PC-9 (cell line): ENCODE results near the gene RGS9.

Source experiments
- CTCF ChIP-seq: fragments of 200-600 bp; sonication (generic); conservative IDR thresholded peaks from 2 replicates; pipeline ENCODE4 v1.6.1; 2017; ENCODE audit warnings: mixed run types, antibody characterized with exemption, mild to moderate bottlenecking, moderate library complexity
- EZH2 ChIP-seq: fragments of 200-600 bp; sonication (generic); IDR thresholded peaks from 2 replicates; pipeline ENCODE4 v1.8.0; 2017; ENCODE audit warnings: antibody characterized with exemption, low read depth

- TF ChIP-seq CTCF (no peak), EZH2 (no peak)
Observed at GRCh38 chr17:65193305-65193704, 56.1 kb downstream of the RGS9 start.
